BLaER1 treated with 17β-estradiol and CSF1 and Interleukin-3, amounts not matched to agents 10 nM and 100 nM (cell line): ENCODE measurements around the gene KCNH6.

Experiments used
- H3K27ac ChIP-seq, 11 experiments: shearing (Covaris generic); formaldehyde crosslinking; 2 replicates each; pipeline ENCODE4 v1.8.1; 2022
- H3K27me3 ChIP-seq, 11 experiments: shearing (Covaris generic); formaldehyde crosslinking; 2 replicates each; pipeline ENCODE4 v1.8.1; 2022
- H3K36me3 ChIP-seq, 11 experiments: shearing (Covaris generic); formaldehyde crosslinking; 2 replicates each; pipeline ENCODE4 v1.8.1; 2022
- H3K4me1 ChIP-seq, 10 experiments: shearing (Covaris generic); formaldehyde crosslinking; 2 replicates each; pipeline ENCODE4 v1.8.1; 2022
- H3K4me2 ChIP-seq, 11 experiments: shearing (Covaris generic); formaldehyde crosslinking; 2 replicates each; pipeline ENCODE4 v1.8.1; 2022
- H3K4me3 ChIP-seq, 10 experiments: shearing (Covaris generic); formaldehyde crosslinking; 2 replicates each; pipeline ENCODE4 v1.8.1; 2022
- H3K9ac ChIP-seq, 11 experiments: shearing (Covaris generic); formaldehyde crosslinking; 2 replicates each; pipeline ENCODE4 v1.8.1; 2022
- H3K9me3 ChIP-seq, 11 experiments: shearing (Covaris generic); formaldehyde crosslinking; replicated peaks in 1 of 11; 2 replicates each; pipeline ENCODE4 v1.8.1; 2022
- H4K20me1 ChIP-seq, 11 experiments: shearing (Covaris generic); formaldehyde crosslinking; 2 replicates each; pipeline ENCODE4 v1.8.1; 2022
- Cebpa-rat ChIP-seq, 11 experiments: shearing (Covaris generic); IDR thresholded peaks; 2 replicates each; pipeline ENCODE4 v1.8.1; 2022

Gene KCNH6

DNA sequence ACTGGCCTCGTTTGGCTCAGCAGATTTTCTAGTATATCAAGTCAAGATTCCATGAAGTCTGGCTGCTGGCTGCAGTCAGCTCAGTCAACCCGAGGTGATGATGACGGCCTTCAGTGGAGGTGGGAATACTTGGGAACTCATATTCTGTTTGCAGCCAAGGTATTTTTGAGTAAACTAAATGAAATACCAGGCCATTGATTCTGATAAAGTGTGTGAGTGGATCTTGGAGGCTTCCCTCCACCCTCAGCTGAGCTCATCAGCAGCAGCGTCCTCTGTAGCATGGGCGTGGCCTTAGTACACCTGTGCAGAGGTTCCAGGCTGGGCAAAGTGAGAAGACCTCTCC, 55.6 kb downstream of the KCNH6 start:
- Histone ChIP-seq H4K20me1 (peaks cover 87 to 100% (median 99%) of the 10 kb centered on the region in 11 experiments), H3K27ac (no peak overlapping the region), H3K9me3 (no peaks in the 10 kb centered on the region), H3K27me3 (no peaks in the 10 kb centered on the region), H3K4me3 (no peak overlapping the region), H3K36me3 (peaks cover 70 to 96% (median 85%) of the 10 kb centered on the region in 11 experiments), H3K4me1 (no peaks in the 10 kb centered on the region), H3K4me2 (no peak overlapping the region), H3K9ac (no peak overlapping the region)
- no peak for TF ChIP-seq Cebpa-rat (IDR thresholded peaks at IDR 0.05)

DNA sequence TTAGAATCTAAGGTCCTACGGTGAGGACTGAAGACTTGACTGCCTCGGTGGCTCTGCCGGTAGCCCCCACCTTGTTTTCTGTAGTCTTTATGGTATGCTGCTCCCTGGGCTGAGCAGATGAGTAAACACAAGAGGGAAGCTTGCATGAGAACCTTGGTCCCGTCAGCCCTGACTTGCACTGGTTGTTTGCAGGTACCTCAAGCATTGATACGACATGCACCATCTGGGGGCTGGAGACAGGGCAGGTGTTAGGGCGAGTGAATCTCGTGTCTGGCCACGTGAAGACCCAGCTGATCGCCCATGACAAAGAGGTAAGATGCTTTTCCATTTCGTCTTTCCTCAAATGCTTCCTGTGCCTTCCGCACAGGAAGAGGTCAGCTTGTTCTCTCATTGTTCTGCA, 56.5 kb downstream of the KCNH6 start:
- H3K4me2 ChIP-seq = no peak overlapping the region
- H3K9me3 ChIP-seq = no peaks in the 10 kb centered on the region
- no peaks in the 10 kb centered on the region for H3K27me3 ChIP-seq
- no peak overlapping the region for H3K4me3 ChIP-seq
- TF ChIP-seq Cebpa-rat (IDR thresholded peaks at IDR 0.05) = no peak
- no peaks in the 10 kb centered on the region; a peak in 1 of 20 replicates for H3K4me1 ChIP-seq
- no peak overlapping the region for H3K27ac ChIP-seq
- peaks cover 75 to 99% (median 93%) of the 10 kb centered on the region in 11 experiments for H3K36me3 ChIP-seq
- H4K20me1 ChIP-seq = peaks cover 80 to 99% (median 96%) of the 10 kb centered on the region in 11 experiments
- H3K9ac ChIP-seq = no peak overlapping the region

DNA sequence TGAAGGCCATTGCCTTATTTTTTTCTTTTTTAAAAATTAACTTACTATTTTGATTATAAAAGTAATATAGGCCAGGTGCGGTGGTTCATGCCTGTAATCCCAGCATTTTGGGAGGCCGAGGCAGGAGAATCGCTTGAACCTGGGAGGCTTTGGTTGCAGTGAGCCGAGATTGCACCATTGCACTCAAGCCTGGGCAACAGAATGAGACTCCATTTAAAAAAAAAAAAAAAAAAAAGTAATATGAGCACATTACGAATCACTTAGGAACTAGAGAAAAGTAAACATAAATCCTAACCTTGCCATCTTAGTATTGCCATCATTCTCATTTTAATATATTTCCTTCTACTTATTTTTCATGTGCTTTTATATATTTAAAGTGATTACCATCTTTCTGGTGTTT, 64.6 kb downstream of the KCNH6 start:
- peaks cover 95 to 100% (median 99%) of the 10 kb centered on the region in 11 experiments for H3K36me3 ChIP-seq
- H4K20me1 ChIP-seq = peaks cover 16 to 71% (median 40%) of the 10 kb centered on the region in 11 experiments; a peak in 19 of 22 replicates
- TF ChIP-seq Cebpa-rat (IDR thresholded peaks at IDR 0.05) = no peak

DNA sequence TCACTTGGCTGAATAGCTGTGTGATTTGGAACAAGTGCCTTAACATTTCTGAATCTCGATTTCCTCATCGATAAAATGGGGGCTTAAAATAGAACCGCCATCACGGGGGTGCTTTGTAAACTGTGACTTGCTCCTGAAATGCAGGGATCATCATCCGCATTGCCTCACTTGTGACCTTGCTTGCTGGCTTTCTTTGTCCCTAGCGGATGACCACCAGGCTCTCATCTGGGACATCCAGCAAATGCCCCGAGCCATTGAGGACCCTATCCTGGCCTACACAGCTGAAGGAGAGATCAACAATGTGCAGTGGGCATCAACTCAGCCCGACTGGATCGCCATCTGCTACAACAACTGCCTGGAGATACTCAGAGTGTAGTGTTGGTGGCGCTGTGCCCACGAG, 65.6 kb downstream of the KCNH6 start:
- Histone ChIP-seq H3K27ac (no peak overlapping the region), H3K9ac (no peak overlapping the region), H3K4me1 (no peaks in the 10 kb centered on the region; a peak in 1 of 20 replicates), H3K9me3 (no peaks in the 10 kb centered on the region), H3K4me2 (no peak overlapping the region), H3K36me3 (peaks cover 94 to 100% (median 98%) of the 10 kb centered on the region in 11 experiments), H4K20me1 (peaks cover 8 to 68% (median 37%) of the 10 kb centered on the region in 11 experiments; a peak in 19 of 22 replicates), H3K4me3 (no peak overlapping the region), H3K27me3 (no peaks in the 10 kb centered on the region)
- TF ChIP-seq Cebpa-rat (IDR thresholded peaks at IDR 0.05) = no peak

More for the DNA sequence above, 64.6 kb downstream of the KCNH6 start:
- H3K4me1 ChIP-seq = no peaks in the 10 kb centered on the region; a peak in 1 of 20 replicates
- no peak overlapping the region for H3K9ac ChIP-seq
- no peak overlapping the region for H3K4me3 ChIP-seq
- no peaks in the 10 kb centered on the region for H3K9me3 ChIP-seq
- H3K27ac ChIP-seq = no peak overlapping the region
- H3K27me3 ChIP-seq = no peaks in the 10 kb centered on the region
- no peak overlapping the region for H3K4me2 ChIP-seq

DNA sequence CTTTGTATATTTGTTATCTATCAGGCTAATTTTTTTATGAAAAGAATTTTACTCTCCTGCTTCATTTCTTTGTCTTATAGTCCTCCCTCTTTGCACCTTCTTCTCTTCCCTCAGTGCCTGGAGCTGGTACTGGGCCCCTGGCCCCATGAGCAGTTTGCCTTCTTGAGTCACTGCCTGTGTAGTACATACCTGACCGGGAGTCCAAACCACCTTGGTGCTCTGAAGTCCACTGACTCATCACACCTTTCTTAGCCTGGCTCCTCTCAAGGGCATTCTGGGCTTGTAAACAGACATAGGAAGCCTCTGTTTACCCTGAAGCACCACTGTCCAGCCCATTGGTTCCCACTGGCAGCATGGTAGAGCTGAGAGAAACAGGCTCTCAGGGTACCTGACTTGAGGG, 66.5 kb downstream of the KCNH6 start:
- no peak overlapping the region for H3K4me2 ChIP-seq
- TF ChIP-seq Cebpa-rat (IDR thresholded peaks at IDR 0.05) = no peak
- peaks cover 93 to 100% (median 98%) of the 10 kb centered on the region in 11 experiments for H3K36me3 ChIP-seq
- H3K9ac ChIP-seq = no peak overlapping the region
- peaks cover 8 to 59% (median 29%) of the 10 kb centered on the region in 11 experiments; a peak in 18 of 22 replicates for H4K20me1 ChIP-seq
- no peak overlapping the region for H3K4me3 ChIP-seq
- H3K4me1 ChIP-seq = no peaks in the 10 kb centered on the region; a peak in 1 of 20 replicates
- no peaks in the 10 kb centered on the region for H3K27me3 ChIP-seq
- no peak overlapping the region for H3K27ac ChIP-seq
- H3K9me3 ChIP-seq = no peaks in the 10 kb centered on the region

DNA sequence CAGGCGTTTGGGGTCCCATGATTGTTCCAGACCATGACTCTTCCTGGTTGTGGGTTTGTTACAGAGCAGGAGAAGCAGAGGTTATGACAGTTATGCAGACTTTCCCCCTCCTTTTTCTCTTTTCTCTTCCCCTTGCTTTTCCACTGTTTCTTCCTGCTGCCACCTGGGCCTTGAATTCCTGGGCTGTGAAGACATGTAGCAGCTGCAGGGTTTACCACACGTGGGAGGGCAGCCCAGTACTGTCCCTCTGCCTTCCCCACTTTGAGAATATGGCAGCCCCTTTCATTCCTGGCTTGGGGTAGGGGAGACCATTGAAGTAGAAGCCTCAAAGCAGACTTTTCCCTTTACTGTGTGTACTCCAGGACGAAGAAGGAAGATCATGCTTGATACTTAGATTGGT, 69.6 kb downstream of the KCNH6 start:
- no peak overlapping the region for H3K4me3 ChIP-seq
- H3K36me3 ChIP-seq = peaks cover 65 to 85% (median 74%) of the 10 kb centered on the region in 11 experiments
- peaks cover 4 to 33% (median 13%) of the 10 kb centered on the region in 11 experiments; a peak in 11 of 22 replicates for H4K20me1 ChIP-seq
- H3K27ac ChIP-seq = no peak overlapping the region
- TF ChIP-seq Cebpa-rat (IDR thresholded peaks at IDR 0.05) = no peak
- no peak overlapping the region for H3K4me2 ChIP-seq
- H3K9ac ChIP-seq = no peak overlapping the region
- no peaks in the 10 kb centered on the region for H3K27me3 ChIP-seq
- no peaks in the 10 kb centered on the region for H3K9me3 ChIP-seq
- H3K4me1 ChIP-seq = no peaks in the 10 kb centered on the region

DNA sequence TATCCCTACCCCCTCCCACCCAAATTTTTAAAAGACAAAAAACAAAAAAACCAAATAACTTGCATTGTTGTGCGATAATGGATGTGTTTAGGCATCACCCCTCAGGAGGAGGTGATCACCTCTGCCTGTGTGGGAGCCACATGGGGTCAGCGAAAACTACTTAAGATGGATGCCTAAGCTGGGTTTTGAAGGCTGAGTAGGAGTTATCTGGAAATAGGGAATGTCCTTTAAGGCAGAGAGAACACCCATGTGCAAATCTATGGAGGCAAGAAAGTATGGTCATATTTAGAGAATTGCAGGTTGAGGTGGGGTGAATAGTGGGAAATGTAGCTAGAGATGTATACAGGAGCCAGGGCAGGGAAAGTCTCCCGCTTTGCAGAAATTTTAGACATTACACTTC, 72.0 kb downstream of the KCNH6 start:
- Histone ChIP-seq H3K9ac (no peak overlapping the region), H4K20me1 (peaks cover 0 to 32% (median 8%) of the 10 kb centered on the region in 11 experiments; a peak in 9 of 22 replicates), H3K36me3 (peaks cover 42 to 62% (median 51%) of the 10 kb centered on the region in 11 experiments), H3K4me3 (no peak overlapping the region), H3K4me2 (no peak overlapping the region), H3K4me1 (peaks cover 1 to 5% (median 4%) of the 10 kb centered on the region in 10 experiments; a peak in 17 of 20 replicates), H3K9me3 (no peaks in the 10 kb centered on the region), H3K27ac (no peak overlapping the region), H3K27me3 (no peaks in the 10 kb centered on the region)
- TF ChIP-seq Cebpa-rat (IDR thresholded peaks at IDR 0.05) = no peak
